NCI-H748 treated with DMSO at 0.1 percent for 48 hours (cell line): ENCODE results near the gene TRAIP.
A peak's percentile ranks its signal among the peaks of the same experiment; 100 is the strongest.
"Not testable (repeated sequence)": the region's sequence is repeated elsewhere in the genome, so short reads cannot be mapped to it uniquely, and the experiment has no call there.

Source experiments
- DNase-seq: peaks from one replicate; lab custom pipeline; 2025; lab: John Stamatoyannopoulos, UW

Gene TRAIP

DNA sequence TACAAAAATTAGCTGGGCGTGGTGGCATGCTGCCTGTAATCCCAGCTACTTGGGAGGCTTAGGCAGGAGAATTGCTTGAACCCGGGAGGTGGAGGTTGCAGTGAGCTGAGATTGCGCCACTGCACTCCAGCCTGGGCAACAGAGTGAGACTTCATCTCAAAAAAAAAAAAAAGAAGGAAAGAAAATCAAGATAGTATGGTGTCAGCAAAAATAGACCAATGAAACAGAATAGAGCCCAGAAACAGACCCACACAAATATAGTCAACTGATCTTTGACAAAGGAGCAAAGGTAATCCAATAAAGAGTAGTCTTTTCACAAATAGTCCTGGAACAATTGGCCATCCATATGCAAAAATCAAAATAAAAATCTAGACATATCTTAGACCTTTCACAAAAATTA, 33.2 kb downstream of the TRAIP start:
- DNase-seq, result not testable (repeated sequence)

- no peak for DNase-seq
Observed at GRCh38 chr3:49813497-49814174, 42.7 kb downstream of the TRAIP start, which contains the start of gene UBA7. Gene UBA7, minus strand, starts transcription at chr3:49813953. Its CDS starts 166 bp downstream, at chr3:49813787.

DNA sequence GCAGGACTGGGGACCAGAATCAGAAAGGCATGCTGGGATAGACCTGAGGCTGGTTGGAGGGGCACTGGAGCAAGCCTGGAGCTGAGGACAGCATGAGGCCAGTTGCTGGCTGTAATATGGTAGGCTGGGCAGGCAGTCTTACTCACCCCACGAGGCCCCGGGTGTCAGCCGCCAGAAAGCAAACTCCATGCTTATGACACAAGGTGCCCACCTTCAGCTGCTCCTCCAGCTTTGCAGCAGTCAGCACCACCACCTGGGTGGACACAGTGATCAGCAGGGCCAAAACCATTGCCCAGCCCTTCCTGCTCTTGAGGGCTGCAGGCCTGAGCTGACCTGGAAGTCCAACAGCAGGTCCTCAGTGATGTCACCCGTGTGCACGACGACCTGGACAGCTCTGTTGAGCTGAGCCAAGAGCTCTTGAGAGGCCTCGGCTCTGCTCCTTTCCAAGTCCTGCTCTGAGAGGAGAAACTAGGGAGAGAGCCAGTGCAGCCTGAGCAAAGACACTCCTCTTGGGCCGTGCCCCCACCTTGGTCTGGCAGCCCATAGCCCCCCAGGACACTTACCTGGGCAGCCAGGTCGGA, 43.4 kb downstream of the TRAIP start:
- no peak for DNase-seq

DNA sequence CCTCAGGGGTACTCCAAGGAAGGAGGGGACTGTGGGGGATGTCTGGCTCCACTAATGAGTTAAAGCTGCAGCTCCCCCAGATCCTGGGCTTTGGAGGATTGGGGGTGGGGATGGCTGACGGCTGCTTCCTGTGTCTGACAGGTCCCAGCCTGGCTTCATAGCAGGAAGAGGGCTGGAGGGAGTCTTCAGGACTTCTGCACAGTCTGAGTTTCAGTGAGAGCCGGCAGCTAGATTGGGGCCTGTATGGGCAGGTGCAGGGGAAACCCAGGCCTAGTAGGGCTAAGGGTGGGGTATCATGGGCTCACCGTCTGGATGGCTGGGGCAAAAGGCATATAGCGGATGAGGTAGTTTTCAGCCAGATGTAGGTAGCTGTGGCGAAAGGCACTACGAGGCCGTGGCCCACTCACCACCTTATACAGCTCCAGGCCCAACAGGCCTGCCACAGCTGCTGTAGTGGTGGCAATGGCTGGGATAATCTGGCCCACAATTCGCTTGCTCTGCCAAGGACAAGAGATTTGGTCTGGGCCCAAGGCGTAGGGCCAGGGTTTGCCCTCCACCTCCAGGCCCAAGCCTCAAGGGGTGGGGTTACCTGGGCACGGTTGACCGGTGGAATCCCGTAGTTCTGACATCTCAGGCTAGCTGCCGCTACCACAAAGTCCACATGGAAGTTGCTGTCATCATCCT, 48.8 kb downstream of the TRAIP start:
- DNase-seq, result no peak

- no peak for DNase-seq
Observed at GRCh38 chr3:49806850-49807249, 49.5 kb downstream of the TRAIP start.

- DNase-seq, result no peak
Observed at GRCh38 chr3:49805897-49806701, 50.3 kb downstream of the TRAIP start.

DNA sequence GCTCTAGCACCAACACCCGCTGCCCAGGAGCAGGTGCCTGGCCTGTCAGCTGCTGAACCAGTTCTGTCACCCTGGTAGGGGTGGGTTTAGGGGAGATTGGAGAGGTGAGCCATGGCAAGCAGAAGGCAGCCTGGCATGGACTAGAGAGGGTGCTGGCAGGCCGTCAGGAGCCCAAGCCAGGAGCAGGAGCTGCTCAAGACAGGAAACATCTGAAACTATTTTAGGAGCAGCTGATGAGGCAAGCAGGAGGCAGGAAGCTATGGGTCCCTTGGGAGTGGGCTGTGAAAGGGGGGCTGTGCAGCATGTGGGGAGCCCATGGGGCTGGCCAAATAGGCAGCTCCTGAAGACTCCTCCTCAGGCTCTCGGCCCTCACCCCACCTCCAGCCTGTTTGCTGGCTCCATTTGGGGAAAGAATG, 51.0 kb downstream of the TRAIP start:
- no peak for DNase-seq

GRCh38 chr3:49804141-49805041, 52.0 kb downstream of the TRAIP start:
- no peak for DNase-seq

DNA sequence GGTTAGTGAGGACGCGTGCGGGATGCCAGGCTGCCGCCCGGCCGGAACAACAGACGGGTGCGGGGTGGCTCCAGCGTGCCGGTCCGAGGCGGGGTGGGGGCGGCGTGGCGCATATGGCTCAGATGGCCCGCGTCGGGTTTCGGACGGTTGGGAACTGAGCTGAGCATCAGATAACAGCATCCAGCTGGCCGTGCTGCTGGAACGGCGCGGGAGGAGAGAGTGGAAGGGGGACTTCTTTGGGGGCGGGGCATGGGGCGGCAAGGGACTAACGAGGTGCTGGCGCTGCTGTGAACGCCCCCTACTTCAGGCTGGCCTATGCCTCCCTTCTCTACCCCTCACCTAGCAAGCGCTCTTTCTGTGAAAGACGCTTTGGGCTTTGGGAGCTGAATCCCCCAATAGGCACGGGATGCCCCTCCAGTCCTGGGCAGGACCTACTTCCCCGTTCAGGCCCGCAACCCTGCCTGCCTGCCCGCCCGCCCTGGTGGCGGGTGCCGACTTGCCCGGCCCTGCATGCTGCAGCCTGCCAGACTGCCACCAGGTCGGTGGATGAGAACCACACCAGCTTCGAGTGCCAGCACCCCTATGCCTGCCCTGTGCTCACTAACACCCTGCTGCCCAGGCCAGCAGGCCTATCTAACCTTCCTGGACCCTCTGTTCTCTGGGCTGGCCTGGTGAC, 52.8 kb downstream of the TRAIP start:
- DNase-seq, result no peak

GRCh38 chr3:49802719-49803464, 53.5 kb downstream of the TRAIP start, which contains the start of gene INKA1:
Gene INKA1, plus strand, starts transcription at chr3:49803261. Its CDS starts 132 bp downstream, at chr3:49803393.
- DNase-seq, result peak; percentile 27

- DNase-seq, result no peak
Observed at GRCh38 chr3:49801160-49801559, 55.2 kb downstream of the TRAIP start.

- DNase-seq, result no peak
Observed at GRCh38 chr3:49799761-49800160, 56.6 kb downstream of the TRAIP start, which contains the start of gene CDHR4. Gene CDHR4, minus strand, starts transcription at chr3:49799873. Its CDS starts 61 bp downstream, at chr3:49799812.

DNA sequence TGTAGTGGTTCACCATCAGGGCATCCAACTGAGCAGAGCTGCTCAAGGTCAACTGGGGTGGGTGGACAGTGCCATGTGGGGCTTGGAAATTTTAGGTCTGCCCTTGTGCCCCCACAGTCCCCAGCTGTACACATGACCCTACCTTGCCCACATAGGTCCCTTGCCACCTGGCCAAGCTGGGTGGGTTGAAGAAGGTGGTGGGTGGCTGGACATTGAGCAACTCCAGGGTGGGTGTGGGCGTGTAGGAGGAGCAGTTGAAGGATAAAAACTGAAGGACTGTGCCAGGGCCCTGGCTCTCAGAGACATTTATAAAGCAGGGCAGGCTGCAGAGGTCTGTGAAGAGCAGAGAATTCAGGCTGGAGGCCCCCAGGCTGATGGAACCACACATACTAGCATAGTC, 57.3 kb downstream of the TRAIP start:
- no peak for DNase-seq

- DNase-seq, result no peak
Observed at GRCh38 chr3:49794926-49795905, 61.1 kb downstream of the TRAIP start.

- DNase-seq, result no peak
Observed at GRCh38 chr3:49794431-49794830, 61.9 kb downstream of the TRAIP start.

- no peak for DNase-seq
Observed at GRCh38 chr3:49793486-49794085, 62.8 kb downstream of the TRAIP start.

DNA sequence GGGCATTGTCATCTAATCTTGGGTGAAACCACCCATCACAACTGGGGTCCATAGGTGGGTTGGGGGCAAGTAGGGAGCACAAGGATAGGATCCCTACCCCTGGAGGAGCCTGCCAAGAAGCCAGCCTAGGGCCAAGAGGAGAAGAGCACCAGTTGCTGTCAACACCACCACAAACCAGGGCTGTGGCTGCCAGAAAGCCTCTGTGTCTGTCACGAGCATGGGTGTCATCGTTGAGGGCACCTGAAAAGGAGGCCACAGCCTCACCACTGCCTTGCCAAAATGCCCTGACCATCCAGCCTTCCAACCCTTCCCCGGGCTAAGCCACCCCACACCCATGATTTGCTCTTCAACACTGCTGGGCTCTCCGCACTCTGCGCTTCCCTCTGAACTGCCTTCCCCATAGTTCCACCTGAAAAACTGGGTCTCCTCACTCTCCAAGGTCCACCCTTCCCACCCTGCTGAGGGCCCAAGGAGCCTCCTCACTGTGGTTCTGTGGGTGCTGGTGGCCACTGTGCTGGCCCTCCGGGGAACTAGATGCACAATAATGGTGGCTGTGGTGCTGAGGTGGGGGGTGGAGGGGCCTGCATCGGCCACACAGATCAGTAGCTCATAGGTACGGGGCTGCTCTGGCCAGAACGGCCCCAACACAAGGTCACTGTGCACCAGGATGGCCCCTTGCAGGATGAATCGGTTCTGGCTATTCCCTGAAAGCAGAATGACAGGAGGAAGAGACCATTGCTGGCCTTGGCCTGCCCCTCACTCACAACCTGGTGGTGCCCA, 63.8 kb downstream of the TRAIP start:
- DNase-seq, result no peak
